ENCODE data around the gene ARHGEF2.
"Not testable (repeated sequence)": the region's sequence is repeated elsewhere in the genome, so short reads cannot be mapped to it uniquely, and the experiment has no call there.

The ARHGEF2 gene

GRCh38 chr1:155938220-155938627 lies 40.1 kb downstream of the ARHGEF2 start:
- no peaks in the 10 kb centered on the region for H3K9me3 ChIP-seq (ENCODE audit: control insufficient read depth, low read length)
- peak; percentile 63 for DNase-seq (ENCODE audit: low read depth)
- H3K36me3 ChIP-seq (ENCODE audit: control insufficient read depth, insufficient read depth, low read length, severe bottlenecking) = no peaks in the 10 kb centered on the region

GRCh38 chr1:155934936-155935590 lies 43.3 kb downstream of the ARHGEF2 start:
- no peaks in the 10 kb centered on the region for H3K9me3 ChIP-seq (ENCODE audit: control insufficient read depth, low read length)
- peak overlapping the region; percentile 100 for H3K9ac ChIP-seq (ENCODE audit: low read length)
- peaks cover 30% of the 10 kb centered on the region for H3K4me1 ChIP-seq (ENCODE audit: control insufficient read depth, insufficient read depth, low read length)
- H3K27me3 ChIP-seq (replicated peaks; ENCODE audit: control insufficient read depth, insufficient read depth, low read length) = no peaks in the 10 kb centered on the region
- DNase-seq (ENCODE audit: low read depth) = no peak
- peaks cover 32% of the 10 kb centered on the region for H3K36me3 ChIP-seq (ENCODE audit: control insufficient read depth, insufficient read depth, low read length, severe bottlenecking)
- H3K4me3 ChIP-seq (ENCODE audit: low read length) = peak overlapping the region; percentile 99

More at GRCh38 chr1:155938220-155938627, 40.1 kb downstream of the ARHGEF2 start:
- Histone ChIP-seq H3K27me3 (replicated peaks; ENCODE audit: control insufficient read depth, insufficient read depth, low read length) (no peaks in the 10 kb centered on the region), H3K9ac (ENCODE audit: low read length) (no peak overlapping the region), H3K4me1 (ENCODE audit: control insufficient read depth, insufficient read depth, low read length) (peaks cover 3% of the 10 kb centered on the region), H3K4me3 (ENCODE audit: low read length) (no peak overlapping the region)

- Histone ChIP-seq H3K27me3 (replicated peaks; ENCODE audit: control insufficient read depth, insufficient read depth, low read length) (no peaks in the 10 kb centered on the region), H3K9ac (ENCODE audit: low read length) (peak within 1 kb of the TSS; percentile 100), H3K9me3 (ENCODE audit: control insufficient read depth, low read length) (no peaks in the 10 kb centered on the region), H3K4me3 (ENCODE audit: low read length) (peak within 1 kb of the TSS; percentile 99), H3K36me3 (ENCODE audit: control insufficient read depth, insufficient read depth, low read length, severe bottlenecking) (peaks cover 38% of the 10 kb centered on the region), H3K4me1 (ENCODE audit: control insufficient read depth, insufficient read depth, low read length) (peaks cover 30% of the 10 kb centered on the region)
- DNase-seq (ENCODE audit: low read depth) = peak; percentile 99
Observed at GRCh38 chr1:155934097-155934935, 44.0 kb downstream of the ARHGEF2 start, which contains the start of gene KHDC4. TSS of gene KHDC4 (minus strand) at chr1:155934413. CDS start at chr1:155934373, 40 bp downstream.

- DNase-seq (ENCODE audit: low read depth) = peak; percentile 38
- H3K9me3 ChIP-seq (ENCODE audit: control insufficient read depth, low read length) = no peaks in the 10 kb centered on the region
- peaks cover 30% of the 10 kb centered on the region for H3K4me1 ChIP-seq (ENCODE audit: control insufficient read depth, insufficient read depth, low read length)
- H3K9ac ChIP-seq (ENCODE audit: low read length) = peak overlapping the region; percentile 100
- peaks cover 45% of the 10 kb centered on the region for H3K36me3 ChIP-seq (ENCODE audit: control insufficient read depth, insufficient read depth, low read length, severe bottlenecking)
- H3K27me3 ChIP-seq (replicated peaks; ENCODE audit: control insufficient read depth, insufficient read depth, low read length) = no peaks in the 10 kb centered on the region
- peak overlapping the region; percentile 99 for H3K4me3 ChIP-seq (ENCODE audit: low read length)
Observed at GRCh38 chr1:155933591-155934096, 44.7 kb downstream of the ARHGEF2 start.

DNA sequence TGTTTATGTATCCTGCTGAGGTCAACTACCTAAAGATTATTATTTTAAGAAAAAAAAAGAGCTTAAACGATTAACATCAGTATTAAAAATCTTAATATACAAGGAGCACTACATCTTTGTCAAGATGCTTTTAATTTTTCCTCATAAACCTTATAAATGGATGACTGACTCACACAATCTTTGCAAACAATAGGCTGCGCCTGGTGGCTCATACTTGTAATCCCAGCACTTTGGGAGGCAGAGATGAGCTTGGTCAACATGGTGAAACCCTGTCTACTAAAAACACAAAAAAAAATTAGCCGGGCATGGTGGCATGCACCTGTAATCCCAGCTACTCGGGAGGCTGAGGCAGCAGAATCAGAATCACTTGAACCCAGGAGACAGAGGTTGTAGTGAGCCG lies 45.9 kb downstream of the ARHGEF2 start:
- H3K36me3 ChIP-seq (ENCODE audit: control insufficient read depth, insufficient read depth, low read length, severe bottlenecking) = peaks cover 56% of the 10 kb centered on the region
- H3K4me3 ChIP-seq (ENCODE audit: low read length) = peak overlapping the region; percentile 99

GRCh38 chr1:155932081-155932480 lies 46.3 kb downstream of the ARHGEF2 start:
- no peak for DNase-seq (ENCODE audit: low read depth)
- Histone ChIP-seq H3K4me1 (ENCODE audit: control insufficient read depth, insufficient read depth, low read length) (peaks cover 30% of the 10 kb centered on the region), H3K27me3 (replicated peaks; ENCODE audit: control insufficient read depth, insufficient read depth, low read length) (no peaks in the 10 kb centered on the region), H3K36me3 (ENCODE audit: control insufficient read depth, insufficient read depth, low read length, severe bottlenecking) (peaks cover 60% of the 10 kb centered on the region), H3K9me3 (ENCODE audit: control insufficient read depth, low read length) (no peaks in the 10 kb centered on the region), H3K9ac (ENCODE audit: low read length) (peak overlapping the region; percentile 100), H3K4me3 (ENCODE audit: low read length) (peak overlapping the region; percentile 99)

More for the DNA sequence above, 45.9 kb downstream of the ARHGEF2 start:
- DNase-seq (ENCODE audit: low read depth) = no peak
- H3K4me1 ChIP-seq (ENCODE audit: control insufficient read depth, insufficient read depth, low read length) = peaks cover 30% of the 10 kb centered on the region
- H3K9ac ChIP-seq (ENCODE audit: low read length) = peak overlapping the region; percentile 100
- no peaks in the 10 kb centered on the region for H3K27me3 ChIP-seq (replicated peaks; ENCODE audit: control insufficient read depth, insufficient read depth, low read length)
- H3K9me3 ChIP-seq (ENCODE audit: control insufficient read depth, low read length) = no peaks in the 10 kb centered on the region

- no peaks in the 10 kb centered on the region for H3K9me3 ChIP-seq (ENCODE audit: control insufficient read depth, low read length)
- DNase-seq (ENCODE audit: low read depth) = no peak
- H3K9ac ChIP-seq (ENCODE audit: low read length) = peak overlapping the region; percentile 100
- H3K4me3 ChIP-seq (ENCODE audit: low read length) = peak overlapping the region; percentile 99
- H3K4me1 ChIP-seq (ENCODE audit: control insufficient read depth, insufficient read depth, low read length) = peaks cover 30% of the 10 kb centered on the region
- H3K27me3 ChIP-seq (replicated peaks; ENCODE audit: control insufficient read depth, insufficient read depth, low read length) = no peaks in the 10 kb centered on the region
- peaks cover 66% of the 10 kb centered on the region for H3K36me3 ChIP-seq (ENCODE audit: control insufficient read depth, insufficient read depth, low read length, severe bottlenecking)
Observed at GRCh38 chr1:155931332-155932038, 46.9 kb downstream of the ARHGEF2 start.

DNA sequence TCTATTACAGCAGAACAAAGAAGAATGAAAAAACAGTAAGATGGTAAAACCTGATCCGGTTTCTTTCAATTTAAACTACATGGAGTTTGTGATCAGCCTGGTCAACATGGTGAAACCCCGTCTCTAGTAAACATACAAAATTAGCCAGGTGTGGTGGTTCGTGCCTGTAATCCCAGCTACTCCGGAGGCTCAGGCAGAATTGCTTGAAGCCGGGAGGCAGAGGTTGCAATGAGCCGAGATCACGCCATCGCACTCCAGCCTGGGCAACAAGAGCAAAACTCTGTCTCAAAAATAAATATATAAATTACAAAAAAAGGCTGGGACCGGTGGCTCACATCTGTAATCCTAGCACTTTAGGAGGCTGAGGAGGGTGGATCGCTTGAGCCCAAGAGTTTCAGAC lies 47.6 kb downstream of the ARHGEF2 start:
- H3K27me3 ChIP-seq (replicated peaks; ENCODE audit: control insufficient read depth, insufficient read depth, low read length); DNase-seq (ENCODE audit: low read depth); H3K9me3 ChIP-seq (ENCODE audit: control insufficient read depth, low read length): not testable (repeated sequence)
- H3K4me1 ChIP-seq (ENCODE audit: control insufficient read depth, insufficient read depth, low read length) = peaks cover 30% of the 10 kb centered on the region
- H3K4me3 ChIP-seq (ENCODE audit: low read length) = peak overlapping the region; percentile 99
- peaks cover 74% of the 10 kb centered on the region for H3K36me3 ChIP-seq (ENCODE audit: control insufficient read depth, insufficient read depth, low read length, severe bottlenecking)
- H3K9ac ChIP-seq (ENCODE audit: low read length) = peak overlapping the region; percentile 100

DNA sequence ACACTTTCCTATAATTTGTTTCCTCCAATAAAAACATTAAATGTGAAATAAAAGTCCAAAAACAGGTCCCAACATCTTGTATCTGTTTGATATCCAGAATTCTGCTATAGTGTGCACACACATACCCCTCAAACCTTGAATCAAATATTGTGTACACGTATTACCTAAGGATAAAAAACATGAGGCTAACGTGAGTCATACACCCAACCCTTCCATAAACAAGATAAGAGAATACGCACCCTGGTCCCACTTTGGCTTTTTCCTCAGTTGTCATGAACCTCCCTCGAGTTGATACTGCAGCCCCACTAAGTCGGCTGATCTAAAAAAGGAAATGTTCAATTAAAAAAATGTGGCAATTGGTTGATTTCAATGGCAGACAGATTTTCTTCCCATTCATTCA lies 49.3 kb downstream of the ARHGEF2 start:
- Histone ChIP-seq H3K36me3 (ENCODE audit: control insufficient read depth, insufficient read depth, low read length, severe bottlenecking) (peaks cover 89% of the 10 kb centered on the region), H3K27me3 (replicated peaks; ENCODE audit: control insufficient read depth, insufficient read depth, low read length) (no peaks in the 10 kb centered on the region), H3K9me3 (ENCODE audit: control insufficient read depth, low read length) (no peaks in the 10 kb centered on the region), H3K9ac (ENCODE audit: low read length) (no peak overlapping the region), H3K4me3 (ENCODE audit: low read length) (no peak overlapping the region), H3K4me1 (ENCODE audit: control insufficient read depth, insufficient read depth, low read length) (peaks cover 30% of the 10 kb centered on the region)
- DNase-seq (ENCODE audit: low read depth) = no peak

- Histone ChIP-seq H3K9ac (ENCODE audit: low read length) (no peak overlapping the region), H3K4me1 (ENCODE audit: control insufficient read depth, insufficient read depth, low read length) (peaks cover 4% of the 10 kb centered on the region), H3K4me3 (ENCODE audit: low read length) (no peak overlapping the region), H3K9me3 (ENCODE audit: control insufficient read depth, low read length) (no peaks in the 10 kb centered on the region), H3K27me3 (replicated peaks; ENCODE audit: control insufficient read depth, insufficient read depth, low read length) (no peaks in the 10 kb centered on the region), H3K36me3 (ENCODE audit: control insufficient read depth, insufficient read depth, low read length, severe bottlenecking) (peaks cover 98% of the 10 kb centered on the region)
- DNase-seq (ENCODE audit: low read depth) = no peak
Observed at GRCh38 chr1:155925506-155925905, 52.8 kb downstream of the ARHGEF2 start.

GRCh38 chr1:155920717-155921116 lies 57.6 kb downstream of the ARHGEF2 start:
- H3K36me3 ChIP-seq (ENCODE audit: control insufficient read depth, insufficient read depth, low read length, severe bottlenecking) = peaks cover 96% of the 10 kb centered on the region

More at GRCh38 chr1:155920717-155921116, 57.6 kb downstream of the ARHGEF2 start:
- Histone ChIP-seq H3K9me3 (ENCODE audit: control insufficient read depth, low read length) (no peaks in the 10 kb centered on the region), H3K4me3 (ENCODE audit: low read length) (no peak overlapping the region), H3K4me1 (ENCODE audit: control insufficient read depth, insufficient read depth, low read length) (no peaks in the 10 kb centered on the region), H3K27me3 (replicated peaks; ENCODE audit: control insufficient read depth, insufficient read depth, low read length) (no peaks in the 10 kb centered on the region), H3K9ac (ENCODE audit: low read length) (no peak overlapping the region)
- DNase-seq (ENCODE audit: low read depth) = no peak

All from adipocyte (in vitro differentiated cells).